ENCODE data around the gene MSI2.

The MSI2 gene

GRCh38 chr17:57713140-57713539 lies 456.8 kb downstream of the MSI2 start:
- no peak for TF ChIP-seq CTCF (IDR thresholded peaks at IDR 0.05; ENCODE audit: control insufficient read depth, extremely low read depth, insufficient read depth)
- H3K4me3 ChIP-seq (ENCODE audit: low read depth, low read length): no peak overlapping the region
- no peak for DNase-seq (ENCODE audit: low read depth)

- no peak for TF ChIP-seq CTCF (IDR thresholded peaks at IDR 0.05; ENCODE audit: control insufficient read depth, extremely low read depth, insufficient read depth)
- H3K4me3 ChIP-seq (ENCODE audit: low read depth, low read length): no peak overlapping the region
- peak; percentile 49 for DNase-seq (ENCODE audit: low read depth)
These were observed 458.4 kb downstream of the MSI2 start for GRCh38 chr17:57714665-57715180.

GRCh38 chr17:57715981-57716380 lies 459.7 kb downstream of the MSI2 start:
- no peak for TF ChIP-seq CTCF (IDR thresholded peaks at IDR 0.05; ENCODE audit: control insufficient read depth, extremely low read depth, insufficient read depth)
- DNase-seq (ENCODE audit: low read depth): no peak
- H3K4me3 ChIP-seq (ENCODE audit: low read depth, low read length): no peak overlapping the region

GRCh38 chr17:57718878-57719277 lies 462.6 kb downstream of the MSI2 start:
- TF ChIP-seq CTCF (IDR thresholded peaks at IDR 0.05; ENCODE audit: control insufficient read depth, extremely low read depth, insufficient read depth): no peak
- DNase-seq (ENCODE audit: low read depth): no peak
- H3K4me3 ChIP-seq (ENCODE audit: low read depth, low read length): no peak overlapping the region

- DNase-seq (ENCODE audit: low read depth): no peak
These were observed 464.2 kb downstream of the MSI2 start for GRCh38 chr17:57720386-57721035.

GRCh38 chr17:57721967-57722703 lies 465.8 kb downstream of the MSI2 start:
- TF ChIP-seq CTCF (IDR thresholded peaks at IDR 0.05; ENCODE audit: control insufficient read depth, extremely low read depth, insufficient read depth): no peak
- DNase-seq (ENCODE audit: low read depth): no peak
- H3K4me3 ChIP-seq (ENCODE audit: low read depth, low read length): no peak overlapping the region

More at GRCh38 chr17:57720386-57721035, 464.2 kb downstream of the MSI2 start:
- no peak for TF ChIP-seq CTCF (IDR thresholded peaks at IDR 0.05; ENCODE audit: control insufficient read depth, extremely low read depth, insufficient read depth)
- no peak overlapping the region for H3K4me3 ChIP-seq (ENCODE audit: low read depth, low read length)

Measured in LNCaP clone FGC (cell line).